GM21723 (cell line): ENCODE results near the gene CYRIA.
A peak's percentile ranks its signal among the peaks of the same experiment; 100 is the strongest.

Source experiments
- ATAC-seq: cut with Tn5 transposase; IDR thresholded peaks from one replicate; pipeline ENCODE4 v1.9.1; 2021; ENCODE audit warnings: mild to moderate bottlenecking, moderate library complexity; ENCODE audit not compliant: unreplicated experiment

CYRIA gene

DNA sequence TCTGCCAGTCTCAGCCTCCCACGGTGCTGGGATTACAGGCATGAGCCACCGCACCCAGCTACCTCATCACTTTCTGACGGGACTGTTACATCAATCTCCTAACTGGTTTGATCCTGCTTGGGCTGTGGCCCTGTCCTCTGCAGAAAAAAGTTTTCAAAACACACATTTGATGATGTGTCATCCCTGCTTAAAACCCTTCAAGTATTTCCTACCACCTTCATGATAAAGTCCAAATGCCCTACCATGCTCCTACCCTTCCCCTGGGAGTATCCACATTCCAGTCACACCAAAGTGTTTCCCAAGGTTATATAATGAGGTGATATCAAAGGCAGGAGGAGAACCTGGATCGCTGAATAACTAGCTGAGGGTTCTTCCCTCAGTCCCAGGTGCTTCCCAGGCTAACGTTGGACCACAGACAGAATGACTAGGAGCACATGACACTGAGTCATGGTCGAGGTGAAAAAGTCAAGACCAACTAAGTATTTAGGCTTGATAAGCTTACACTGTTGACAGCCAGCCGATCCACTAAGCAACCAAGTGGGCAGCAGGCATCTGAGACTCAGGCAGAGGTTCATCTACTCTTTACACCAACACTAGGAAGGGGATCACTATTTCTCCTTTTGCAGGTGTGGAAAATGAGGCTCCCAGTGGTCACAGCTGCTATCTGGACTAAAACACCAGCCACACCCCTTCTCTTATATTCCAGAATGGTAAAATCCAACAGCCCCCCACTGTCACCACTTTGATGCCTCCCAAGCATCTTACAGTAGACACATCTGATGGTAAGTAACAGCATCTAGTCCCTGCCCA, 31.8 kb downstream of the CYRIA start:
- no peak for ATAC-seq

DNA sequence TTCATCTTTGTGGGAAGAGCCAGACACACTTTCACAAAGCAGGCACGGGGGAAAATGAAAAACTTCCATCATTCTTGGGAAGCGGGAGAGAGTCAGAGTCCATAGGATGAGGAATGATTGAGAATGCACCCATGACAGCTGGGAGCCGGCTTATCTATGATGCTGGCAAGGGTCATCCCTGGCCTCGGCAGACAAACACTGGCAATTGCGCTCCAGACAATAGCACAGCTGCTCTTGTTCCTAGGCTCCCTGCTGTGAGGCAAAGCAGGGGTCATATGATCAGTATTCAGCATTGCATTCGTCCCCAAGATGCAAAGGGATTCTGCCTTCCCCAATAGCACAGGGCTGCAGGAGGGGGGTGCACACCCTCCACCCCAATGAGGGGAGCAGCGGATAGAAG, 33.0 kb downstream of the CYRIA start:
- no peak for ATAC-seq

DNA sequence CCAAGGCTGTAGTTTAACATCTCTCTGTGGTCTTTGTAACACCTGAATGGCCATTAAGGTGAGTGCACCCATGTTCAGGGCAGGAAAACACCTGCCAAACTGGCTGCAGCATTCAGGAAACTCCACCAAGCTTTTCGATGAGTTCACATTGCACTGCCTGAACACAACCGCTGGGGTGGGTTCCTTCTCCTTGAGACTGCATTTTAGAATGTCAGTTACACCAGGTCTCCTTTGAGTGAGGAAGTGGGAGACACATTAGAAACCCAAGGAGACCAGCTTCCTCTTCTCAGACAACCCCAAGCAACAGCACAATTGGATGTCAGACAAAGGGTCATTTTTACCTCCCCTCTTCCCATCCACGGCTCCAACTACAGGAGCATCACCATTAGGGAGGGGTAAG, 35.2 kb downstream of the CYRIA start:
- ATAC-seq, result no peak

DNA sequence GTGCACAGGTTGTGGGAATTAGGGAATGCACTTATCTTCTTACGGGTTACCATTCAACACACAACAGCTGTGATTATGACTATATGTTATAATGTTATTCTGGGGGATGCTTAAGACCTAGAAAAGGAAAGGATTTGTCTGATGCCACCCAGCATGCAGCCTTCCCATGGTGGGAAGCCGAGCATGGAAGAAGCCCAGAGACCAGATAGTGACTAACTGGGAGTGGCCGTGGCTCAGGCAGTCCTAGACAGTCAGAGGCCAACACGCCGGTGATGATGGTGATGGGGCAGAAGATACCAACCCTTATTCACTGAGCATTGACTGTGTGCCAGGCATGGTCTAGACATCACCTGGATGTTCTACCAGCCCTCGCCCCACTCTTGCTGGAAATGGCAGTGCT, 35.9 kb downstream of the CYRIA start:
- ATAC-seq, result no peak

DNA sequence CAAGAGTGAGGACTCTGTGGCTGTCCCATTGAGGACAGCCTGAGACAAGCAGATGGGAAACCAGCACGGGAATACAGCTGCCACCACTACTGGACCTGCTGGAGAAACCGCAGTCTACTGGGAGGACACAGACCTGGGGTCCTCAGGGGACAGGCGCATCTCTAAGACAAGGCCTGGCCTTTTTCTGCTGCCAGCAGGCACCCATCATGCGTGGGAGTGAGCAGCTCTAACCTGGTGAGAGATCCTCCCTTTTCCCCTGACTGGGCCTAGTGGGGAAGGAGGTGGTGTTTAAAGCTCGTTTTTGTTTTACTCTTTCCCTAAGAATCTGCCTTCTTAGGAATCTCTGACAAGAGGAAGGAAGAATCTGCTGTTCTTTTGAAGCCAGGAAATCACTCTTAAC, 36.6 kb downstream of the CYRIA start:
- ATAC-seq, result no peak

DNA sequence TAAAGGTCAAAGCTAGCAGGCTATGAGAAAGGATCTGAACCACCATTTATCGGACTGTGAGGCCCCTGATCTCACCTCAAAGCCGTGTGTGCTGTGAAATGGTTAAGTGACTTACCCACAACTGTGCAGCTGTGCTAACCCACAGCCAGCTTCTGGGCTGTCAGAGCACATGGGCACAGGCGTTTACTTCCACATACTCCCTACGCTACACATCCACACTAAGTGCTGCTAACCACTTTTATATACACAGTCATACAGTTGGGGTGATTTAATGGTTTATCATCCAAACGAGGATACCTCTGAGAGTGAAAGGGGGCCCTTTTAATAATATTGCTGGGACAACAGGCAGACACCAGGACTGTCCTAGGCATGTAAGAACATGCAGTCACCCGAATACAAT, 37.3 kb downstream of the CYRIA start:
- ATAC-seq, result no peak

DNA sequence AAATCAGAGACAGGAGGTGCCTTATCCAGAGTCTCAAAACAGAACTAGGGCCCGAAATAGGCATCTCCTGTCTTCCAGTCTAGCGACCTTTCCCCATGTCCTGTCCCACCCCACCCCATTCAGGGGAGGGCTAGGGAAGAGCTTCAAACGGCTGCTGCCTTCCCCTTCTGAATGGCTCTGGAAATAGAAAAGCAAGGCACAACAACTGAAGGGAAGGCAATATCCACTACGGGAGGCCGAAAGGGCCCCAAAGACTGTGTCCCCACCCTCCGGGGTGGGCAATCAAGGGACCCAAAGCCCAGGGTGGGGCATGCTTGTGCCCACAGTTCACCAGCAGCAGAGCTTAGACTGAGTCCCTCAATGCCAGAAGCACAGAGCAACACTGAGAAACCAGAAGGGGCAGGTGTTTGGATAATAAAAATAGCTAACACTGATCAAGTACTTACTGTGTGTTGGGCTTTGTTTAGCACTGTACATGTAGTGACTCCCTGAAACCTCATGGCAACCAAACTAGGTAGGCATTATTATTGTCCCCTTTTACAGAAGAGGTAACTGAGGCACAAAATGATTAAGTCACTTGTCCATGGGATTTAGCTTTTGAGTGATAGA, 38.5 kb downstream of the CYRIA start:
- ATAC-seq, result no peak

DNA sequence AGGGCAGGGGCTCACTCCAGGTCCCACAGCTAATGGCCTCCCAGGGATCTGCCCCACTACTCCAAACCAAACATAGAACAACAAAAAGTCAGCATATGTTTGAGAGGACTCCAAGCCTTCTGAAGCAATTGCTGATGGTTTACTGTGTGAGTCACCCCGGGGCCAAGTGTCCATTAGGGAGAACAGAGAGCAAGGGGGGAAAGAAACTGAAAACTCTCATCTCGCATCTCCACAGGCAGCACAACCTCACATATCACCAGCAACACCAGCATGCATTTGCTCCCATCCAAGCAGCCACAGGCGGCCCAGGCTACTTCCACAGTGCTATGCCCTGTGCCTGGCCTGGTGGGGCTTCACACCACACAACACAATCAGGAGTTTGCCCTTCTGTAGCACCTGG, 39.1 kb downstream of the CYRIA start:
- ATAC-seq, result no peak

DNA sequence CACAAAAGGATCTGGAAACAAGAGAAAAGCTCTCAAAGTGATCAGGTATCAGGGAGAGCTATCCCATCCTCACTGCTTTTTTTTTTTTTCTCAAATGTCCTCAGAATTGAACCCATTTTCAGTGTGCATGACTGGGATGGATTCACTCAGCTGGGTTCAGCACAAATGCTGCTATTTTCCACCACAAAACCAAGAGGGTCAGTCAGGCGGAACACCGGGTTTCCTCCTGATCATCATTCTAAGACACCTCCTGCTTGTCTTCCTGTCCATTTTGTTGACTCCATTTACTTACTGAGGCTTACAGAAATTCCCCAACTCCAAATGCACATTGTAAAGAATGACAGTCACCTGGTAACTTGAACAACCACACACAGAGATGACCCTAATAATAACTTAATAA, 39.9 kb downstream of the CYRIA start:
- ATAC-seq, result peak; percentile 80

DNA sequence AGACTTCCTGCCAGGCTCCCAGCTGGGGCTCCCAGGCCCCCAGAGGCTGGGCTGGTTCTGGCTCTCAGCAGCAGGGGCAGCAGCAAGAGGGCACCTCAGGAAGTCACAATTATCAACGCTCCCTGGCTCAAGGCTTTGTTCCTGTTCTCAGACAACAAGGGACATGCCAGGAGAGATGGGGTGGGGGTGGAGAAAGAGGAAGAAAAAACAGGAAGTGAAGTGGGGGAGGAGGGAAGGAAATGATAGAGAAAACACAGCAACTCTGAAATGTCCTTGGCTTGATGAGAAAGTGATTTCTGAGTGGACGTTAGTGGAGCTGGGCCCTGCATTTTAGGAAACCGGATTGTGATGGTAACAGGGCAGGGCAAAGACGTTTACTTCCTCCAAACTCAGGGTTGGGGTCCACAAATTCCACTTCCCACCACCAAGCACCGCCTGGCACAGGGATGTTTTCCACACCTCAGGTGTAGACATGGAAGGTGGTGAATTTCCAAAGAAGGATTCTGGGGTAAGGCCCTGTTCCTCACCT, 40.4 kb downstream of the CYRIA start:
- peak; percentile 15 for ATAC-seq

DNA sequence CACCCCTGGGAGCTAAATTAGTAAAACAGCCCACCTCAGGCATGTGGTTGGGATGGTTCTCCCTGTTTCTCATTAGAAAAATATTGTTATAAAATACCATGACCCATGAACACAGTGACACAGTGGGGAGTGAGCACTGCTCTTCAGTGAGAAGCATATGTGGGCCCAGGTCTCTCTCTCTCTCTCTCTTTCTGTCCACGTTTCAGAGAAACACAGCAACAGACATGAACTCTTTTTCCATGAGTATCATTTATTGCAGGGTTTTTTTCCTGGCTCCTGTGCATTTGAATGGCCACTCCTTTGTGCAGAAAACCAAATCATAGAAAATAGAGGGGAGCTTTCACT, 41.2 kb downstream of the CYRIA start:
- no peak for ATAC-seq

DNA sequence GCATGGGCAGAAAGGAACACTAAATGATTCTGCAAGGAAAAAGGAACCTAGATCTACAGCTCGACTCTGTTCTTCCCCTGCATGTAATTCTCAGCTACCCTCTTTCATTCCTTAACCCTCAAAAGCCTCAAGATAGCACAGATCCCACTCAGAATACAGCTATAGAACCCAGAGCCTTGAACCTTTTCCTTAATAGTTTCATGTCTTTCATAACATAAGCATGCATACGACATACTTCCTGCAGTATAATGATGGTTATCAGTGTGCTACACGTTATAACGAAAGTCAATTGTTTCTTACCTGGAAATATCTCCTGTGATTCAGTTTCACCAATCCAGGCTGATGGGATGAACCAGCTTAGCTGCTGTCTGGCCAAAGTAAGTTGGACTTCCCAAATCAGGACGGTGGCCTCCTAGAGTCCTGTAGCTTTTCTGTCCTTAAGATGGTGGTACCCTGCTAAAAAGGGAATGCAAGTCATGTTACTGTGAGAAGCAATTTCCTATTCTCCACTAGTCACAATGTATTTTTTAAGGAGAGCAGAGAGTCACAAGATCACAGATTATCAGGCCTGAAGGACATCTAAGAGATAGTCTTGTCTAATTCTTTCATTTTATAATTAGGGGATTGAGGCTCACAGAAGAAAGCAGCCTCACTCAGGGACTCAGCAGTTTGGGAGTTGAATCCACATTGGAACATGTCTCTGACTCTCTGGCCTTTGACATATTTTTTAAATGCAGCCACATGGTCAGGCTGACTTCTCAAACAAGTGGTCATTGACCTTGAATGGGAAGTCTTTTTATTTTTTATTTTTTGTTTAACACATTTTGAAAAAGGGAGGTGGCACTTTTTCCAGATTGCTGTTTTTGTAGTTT, 41.8 kb downstream of the CYRIA start:
- no peak for ATAC-seq

DNA sequence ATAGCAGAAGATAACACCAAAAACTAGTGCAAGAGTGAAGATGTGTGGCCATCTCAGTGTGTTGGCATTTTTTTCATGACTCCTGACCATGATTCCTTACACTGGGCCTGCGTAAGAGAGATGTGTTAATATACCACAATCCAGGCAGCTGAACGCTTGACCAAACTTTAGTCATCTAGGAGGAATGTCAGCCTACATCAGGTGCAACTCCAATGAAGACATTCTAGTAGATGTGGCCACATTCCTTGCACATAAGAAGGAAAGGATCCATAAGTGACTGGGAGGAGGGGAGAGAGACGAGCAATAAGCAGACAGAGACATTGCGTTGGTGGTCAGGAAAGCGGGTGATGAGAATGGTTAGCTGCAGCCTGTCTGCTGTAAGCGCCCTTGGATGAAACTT, 42.6 kb downstream of the CYRIA start:
- no peak for ATAC-seq

DNA sequence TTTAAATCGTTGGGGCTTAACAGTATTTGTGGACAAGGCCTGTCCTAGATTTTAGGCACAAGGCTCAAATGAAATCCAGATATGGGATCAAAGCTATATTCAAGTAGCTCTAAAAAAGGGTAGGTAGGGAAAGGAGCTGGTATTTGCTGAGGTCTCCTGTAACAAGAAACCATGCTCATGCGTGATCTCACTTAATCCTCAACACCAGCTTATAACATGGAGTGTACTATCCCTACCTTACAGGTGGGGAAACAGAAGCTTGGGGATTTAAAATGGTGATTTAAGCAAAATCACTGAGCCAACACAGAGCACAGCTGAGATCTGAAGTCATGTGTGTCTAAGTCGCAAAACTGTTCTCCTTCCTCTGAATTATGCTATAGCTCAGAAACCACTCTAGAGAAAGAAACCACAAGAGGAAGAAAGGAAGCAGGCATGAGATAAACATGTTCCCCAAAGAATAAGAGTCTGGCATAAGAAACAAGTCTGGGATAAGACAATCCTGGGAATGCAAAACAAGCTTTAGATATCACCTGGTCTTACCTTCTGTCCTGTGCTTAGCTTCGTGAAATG, 43.1 kb downstream of the CYRIA start:
- no peak for ATAC-seq

DNA sequence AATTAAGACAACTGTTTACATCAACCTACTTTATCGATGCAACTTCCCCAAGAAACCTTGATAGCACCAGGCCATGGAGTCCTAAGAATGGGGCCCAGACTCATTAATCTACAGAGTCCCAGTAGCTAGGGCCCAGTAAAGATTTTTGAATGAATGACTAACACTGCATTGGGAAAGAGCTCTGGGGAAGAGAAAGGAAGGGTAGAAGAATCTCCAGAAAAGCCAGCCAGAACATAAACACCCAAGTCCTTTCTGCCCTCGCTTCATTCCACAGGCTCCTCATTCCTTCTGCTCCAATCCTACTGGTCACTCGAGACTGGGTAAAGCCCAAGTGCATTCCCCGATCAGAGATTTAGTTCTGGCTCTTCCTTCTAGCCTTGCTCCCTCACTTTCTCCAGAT, 44.3 kb downstream of the CYRIA start:
- no peak for ATAC-seq

DNA sequence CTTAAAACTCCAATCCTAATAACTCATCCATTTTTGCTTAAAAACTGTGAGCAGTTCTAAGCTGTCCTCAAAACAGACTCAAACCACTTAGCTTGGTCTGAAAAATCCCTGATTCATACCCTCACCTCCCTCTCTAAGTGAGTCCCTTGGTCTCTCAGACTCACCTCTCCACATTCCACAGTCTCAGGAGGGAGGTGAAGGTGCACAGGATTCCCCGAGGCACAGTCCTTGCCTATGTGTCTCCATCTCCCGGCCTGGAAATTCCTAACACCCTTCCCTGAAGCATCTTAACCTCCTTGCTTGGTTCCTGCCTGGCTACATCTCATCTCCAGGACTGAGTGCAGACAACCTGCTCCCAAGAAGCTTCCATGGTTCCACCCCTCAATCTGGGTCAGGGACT, 45.0 kb downstream of the CYRIA start:
- ATAC-seq, result no peak

DNA sequence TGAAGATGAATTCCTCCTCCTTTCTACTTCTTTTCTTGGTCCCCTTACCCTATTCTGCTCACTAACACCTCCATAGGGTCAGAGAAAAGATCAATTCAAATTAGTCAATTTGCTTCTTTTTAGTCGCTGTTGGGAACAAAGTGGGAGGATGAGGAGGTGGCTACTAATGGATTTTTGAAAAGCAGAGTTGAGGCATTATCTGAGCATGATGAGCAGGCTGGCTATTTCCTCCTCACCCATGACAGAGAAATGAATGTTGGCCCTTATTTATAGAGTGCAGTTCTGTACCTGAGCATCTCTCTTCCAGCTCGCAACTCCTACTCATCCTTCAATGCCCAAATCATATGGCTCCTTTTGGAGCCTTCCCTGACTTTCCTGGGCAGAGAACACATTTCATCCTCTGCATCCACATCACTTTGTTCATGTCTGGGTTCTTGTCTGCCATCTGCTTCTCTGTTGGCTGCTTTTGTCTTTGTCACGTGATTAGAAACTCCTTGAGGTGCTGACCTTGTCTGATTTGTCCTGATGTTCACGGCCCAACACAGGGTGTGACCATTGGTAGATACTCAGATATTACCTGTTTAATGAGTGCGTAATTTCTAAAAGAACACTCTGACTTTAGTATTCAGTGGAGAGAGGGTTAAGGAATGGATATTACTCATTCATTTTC, 45.9 kb downstream of the CYRIA start:
- ATAC-seq, result no peak

DNA sequence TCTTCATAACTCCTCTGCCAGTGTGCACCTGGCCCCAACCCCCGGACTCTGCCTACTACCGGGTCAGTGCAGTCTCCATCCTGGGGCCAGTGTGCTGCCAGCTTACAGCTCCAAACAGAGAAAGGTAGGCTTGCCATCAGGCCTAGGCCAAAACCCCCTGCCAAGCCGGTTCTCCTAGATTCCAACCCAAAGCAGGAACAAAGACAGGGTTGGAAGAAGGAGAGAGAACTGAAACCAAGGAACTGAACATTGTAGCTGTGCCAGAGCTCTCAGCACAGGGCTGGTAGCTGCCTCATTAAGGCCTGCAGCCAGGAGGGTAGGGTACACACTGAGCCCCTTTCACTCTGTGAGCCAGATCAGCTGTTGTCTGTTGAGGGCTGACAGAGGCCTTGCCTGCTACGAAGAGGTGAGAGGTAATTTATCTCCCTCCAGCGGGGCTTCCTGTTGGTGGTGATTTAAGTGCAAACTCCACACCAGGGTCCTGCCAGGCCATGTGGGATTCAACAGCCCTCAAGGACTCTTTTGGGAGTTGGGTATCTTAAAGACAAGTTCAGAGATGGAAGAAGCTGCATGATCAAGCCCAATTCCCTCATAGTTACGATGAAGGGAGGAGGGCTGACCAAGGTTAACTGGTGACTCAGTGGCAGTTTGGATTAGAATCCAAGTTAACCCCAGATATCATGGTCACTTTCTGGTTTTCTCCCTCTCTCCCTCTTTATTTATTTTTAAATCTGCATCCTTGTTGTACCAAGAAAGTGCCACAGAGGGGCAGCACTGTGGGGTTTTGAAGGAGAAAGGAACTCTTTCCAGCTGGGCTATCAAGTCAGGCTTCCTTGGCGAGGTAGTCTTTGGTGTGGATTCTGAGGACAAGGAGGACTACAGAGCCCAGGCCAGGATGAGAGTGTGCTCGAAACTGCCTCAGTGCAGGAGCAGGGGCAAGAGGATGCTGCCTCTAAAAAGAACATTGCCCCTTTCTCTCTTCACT, 48.1 kb downstream of the CYRIA start:
- no peak for ATAC-seq
